ENCODE measurements around the gene NBPF4.
A peak's percentile ranks its signal among the peaks of the same experiment; 100 is the strongest.

DNA sequence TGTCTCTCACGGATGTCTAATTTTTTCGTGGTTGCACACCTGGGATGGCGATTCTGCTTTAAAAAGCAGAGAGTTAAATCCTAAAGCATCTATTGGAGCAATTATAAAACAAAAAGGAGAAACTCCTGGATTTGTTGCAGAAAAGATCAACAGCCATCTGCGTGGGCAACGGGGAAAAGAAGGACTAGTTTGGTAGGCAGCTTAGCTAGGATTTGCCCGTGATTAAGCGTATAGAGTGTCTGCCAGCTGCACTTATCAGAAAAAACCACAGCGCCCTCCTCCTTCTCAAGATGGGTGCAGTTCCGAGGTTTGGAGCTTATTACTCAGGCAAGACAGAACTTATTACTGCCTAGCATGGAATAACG lies 43.2 kb downstream of the NBPF4 start:
- no peak for TF ChIP-seq MXI1 (conservative IDR thresholded peaks at IDR 0.05; ENCODE audit: poor library complexity, severe bottlenecking)
- no peak for TF ChIP-seq EZH2 (IDR thresholded peaks at IDR 0.05; ENCODE audit: borderline replicate concordance, insufficient read depth, low read length, poor library complexity, severe bottlenecking)
- TF ChIP-seq CTCF (IDR thresholded peaks at IDR 0.05; ENCODE audit: poor library complexity, severe bottlenecking): peak; percentile 59
- TF ChIP-seq EP300 (conservative IDR thresholded peaks at IDR 0.05; ENCODE audit: poor library complexity, severe bottlenecking): no peak

Measured in neural cell (in vitro differentiated cells).